Gastroesophageal sphincter (tissue), 3 donors: Measurements from ENCODE around the gene PCNT.

Experiments used
- CTCF ChIP-seq, 4 experiments: fragments of 200-600 bp in 2 of 4; fragments of 450-650 bp in 2 of 4; sonication (generic) in 1 of 4; IDR thresholded peaks; one replicate each; pipeline ENCODE4 v1.5.1; 2017 to 2019; ENCODE audit warnings: antibody characterized with exemption in 4 of 4, mild to moderate bottlenecking in 2 of 4, moderate library complexity in 2 of 4
- EP300 ChIP-seq: sonication (generic); formaldehyde crosslinking; IDR thresholded peaks from one replicate; pipeline ENCODE4 v1.6.1; 2017; ENCODE audit warnings: antibody characterized with exemption, mild to moderate bottlenecking
- POLR2A ChIP-seq, 2 donors: fragments of 450-650 bp; IDR thresholded peaks; one replicate each; pipeline ENCODE4 v1.6.1; 2017; ENCODE audit warnings: antibody characterized with exemption in 2 of 2, mild to moderate bottlenecking in 2 of 2, moderate library complexity in 1 of 2
- POLR2AphosphoS5 ChIP-seq: sonication (generic); formaldehyde crosslinking; IDR thresholded peaks from one replicate; pipeline ENCODE4 v1.6.1; 2017; ENCODE audit warnings: antibody characterized with exemption

GRCh38 chr21:46397211-46397905 is 73.4 kb downstream of the PCNT start:
- TF ChIP-seq CTCF (IDR thresholded peaks at IDR 0.05), result no peak
- TF ChIP-seq POLR2A (IDR thresholded peaks at IDR 0.05), result no peak
- TF ChIP-seq EP300, result no peak
- no peak for TF ChIP-seq POLR2AphosphoS5
